Endodermal cell (in vitro differentiated cells): ENCODE results near the gene KLF2. TPM values are rescaled to one million over a fixed set of nuclear protein-coding genes. Genes with fewer than 3 reads are reported as not detected.
A peak's percentile ranks its signal among the peaks of the same experiment; 100 is the strongest.

Experiments
- DNase-seq: peaks from one replicate; pipeline ENCODE4 v3.0.0-alpha.2; 2017
- H3K27ac ChIP-seq: 2 replicates; pipeline ENCODE4 v1.5.1; 2013; ENCODE audit warnings: mild to moderate bottlenecking, low read depth, low read length, moderate library complexity
- H3K27me3 ChIP-seq: 2 replicates; pipeline ENCODE4 v1.6.1; 2013; ENCODE audit warnings: mild to moderate bottlenecking, low read length, moderate library complexity; ENCODE audit not compliant: insufficient read depth, control insufficient read depth, poor library complexity, severe bottlenecking
- H3K36me3 ChIP-seq: 2 replicates; pipeline ENCODE4 v1.7.0; 2013; ENCODE audit warnings: mild to moderate bottlenecking, low read length, moderate library complexity; ENCODE audit not compliant: control insufficient read depth, insufficient read depth
- H3K4me1 ChIP-seq: one replicate; pipeline ENCODE4 v1.7.0; 2013; ENCODE audit warnings: low read length; ENCODE audit not compliant: control insufficient read depth, insufficient read depth
- H3K4me3 ChIP-seq: 2 replicates; pipeline ENCODE4 v1.5.1; 2013; ENCODE audit warnings: mild to moderate bottlenecking, low read length, moderate library complexity
- H3K9ac ChIP-seq: 2 replicates; pipeline ENCODE4 v1.6.1; 2013; ENCODE audit warnings: mild to moderate bottlenecking, low read length, moderate library complexity; ENCODE audit not compliant: poor library complexity, severe bottlenecking; ENCODE audit errors: extremely low read depth
- H3K9me3 ChIP-seq: 2 replicates; pipeline ENCODE4 v1.6.1; 2013; ENCODE audit warnings: mild to moderate bottlenecking, low read length, moderate library complexity; ENCODE audit not compliant: control insufficient read depth
- H3K27ac Mint-ChIP-seq: 2 replicates; pipeline ENCODE4 v1.8.0; 2020; ENCODE audit warnings: mixed read lengths
- H3K27me3 Mint-ChIP-seq: 2 replicates; pipeline ENCODE4 v1.8.0; 2021; ENCODE audit warnings: mild to moderate bottlenecking, mixed read lengths; ENCODE audit not compliant: insufficient read depth
- H3K36me3 Mint-ChIP-seq: 2 replicates; pipeline ENCODE4 v1.8.0; 2020; ENCODE audit warnings: low read depth, mixed read lengths
- H3K4me1 Mint-ChIP-seq: 2 replicates; pipeline ENCODE4 v1.8.0; 2020; ENCODE audit warnings: mixed read lengths
- H3K4me3 Mint-ChIP-seq: 2 replicates; pipeline ENCODE4 v1.8.0; 2020; ENCODE audit warnings: mild to moderate bottlenecking, moderate library complexity, mixed read lengths
- H3K9me3 Mint-ChIP-seq: 2 replicates; pipeline ENCODE4 v1.8.0; 2020; ENCODE audit warnings: mild to moderate bottlenecking, mixed read lengths
- CTCF ChIP-seq: fragments of 200-600 bp; sonication (generic); conservative IDR thresholded peaks from 2 replicates; pipeline ENCODE4 v1.5.0; 2021; ENCODE audit warnings: antibody characterized with exemption, mild to moderate bottlenecking
- WGBS, 2 experiments: methylation state at CpG; one replicate each; pipeline versions ENCODE4 v1.1.5 to v1.1.7; 2013; ENCODE audit warnings: missing lambda C conversion rate in 2 of 2, mixed read lengths in 1 of 2; ENCODE audit not compliant: insufficient coverage in 1 of 2, insufficient read length in 1 of 2; 5-methylcytosine and 5-hydroxymethylcytosine counted together
- long read RNA-seq, 4 experiments: library from polyadenylated mRNA in 2 of 4; library from RNA in 1 of 4; library from capped mRNA in 1 of 4; stranded (forward) in 3 of 4; unstranded in 1 of 4; transcript quantifications; one replicate each; pipeline ENCODE4 v2.0.0, GENCODE V29; 2020 to 2021; ENCODE audit warnings: inconsistent platforms in 1 of 4
- polyA plus RNA-seq, 2 experiments: library from polyadenylated mRNA; stranded (reverse); fragments of 50-300 nt; gene quantifications; one replicate each; pipeline ENCODE4 v1.2.3, GENCODE V29; 2013
- total RNA-seq, 2 donors: library from RNA; stranded (reverse); fragmentation: NEBNext Ultra II Directional in 1 of 2; extraction: Animal tissue kit (Norgen Biotek cat#: 25700) in 1 of 2; gene quantifications; 2 replicates in 1 of 2; 3 replicates in 1 of 2; pipeline ENCODE4 v1.2.1, GENCODE V29; 2021

The KLF2 gene
- 1 to 10 TPM in 1 of 2 donors, under 1 TPM in 1; 0.22 to 1.4 TPM for total RNA-seq
- polyA plus RNA-seq (2013, experiment 1 of 2), result 0.25 TPM
- 0.17 TPM for polyA plus RNA-seq (2013, experiment 2 of 2)
- long read RNA-seq, experiment 1, partial matches to known transcripts, result 0 of 1 reads
- long read RNA-seq, experiment 1, other reads (novel, unspliced or antisense), result 0 of 1 reads
- long read RNA-seq, experiment 2, result 0 reads
- long read RNA-seq, experiment 3, result 0 reads
- long read RNA-seq, experiment 4, result 0 reads

GRCh38 chr19:16324384-16325160 is at the start of gene KLF2:
Gene KLF2 (plus strand): TSS chr19:16324826. CDS start chr19:16324924, 98 bp downstream.
- Histone ChIP-seq H3K27me3 (peaks cover 68% of the 10 kb centered on the region), H3K9ac (peak within 1 kb of the TSS; percentile 53), H3K9me3 (no peaks in the 10 kb centered on the region), H3K36me3 (no peaks in the 10 kb centered on the region), H3K4me3 (peak within 1 kb of the TSS; percentile 71), H3K27ac (no peak within 1 kb of the TSS), H3K4me1 (no peaks in the 10 kb centered on the region)
- peaks cover 67% of the 10 kb centered on the region for H3K27me3 Mint-ChIP-seq
- no peaks in the 10 kb centered on the region for H3K36me3 Mint-ChIP-seq
- H3K4me1 Mint-ChIP-seq, result peaks cover 6% of the 10 kb centered on the region
- no peak for TF ChIP-seq CTCF
- WGBS, 2 experiments, result 1 to 3% methylated on average over 31 to 105 of the region's 105 CpGs
- H3K9me3 Mint-ChIP-seq, result no peaks in the 10 kb centered on the region
- DNase-seq, result peak; percentile 89
- H3K4me3 Mint-ChIP-seq, result peak within 1 kb of the TSS; percentile 72
- H3K27ac Mint-ChIP-seq, result no peak within 1 kb of the TSS

GRCh38 chr19:16280306-16280705 is 44.3 kb upstream of the KLF2 start:
- 93 to 95% methylated on average over 4 of the region's 4 CpGs for WGBS, 2 experiments
- Mint-ChIP-seq H3K4me1 (no peaks in the 10 kb centered on the region), H3K4me3 (no peak overlapping the region), H3K9me3 (no peaks in the 10 kb centered on the region), H3K36me3 (no peaks in the 10 kb centered on the region), H3K27me3 (no peaks in the 10 kb centered on the region), H3K27ac (no peak overlapping the region)
- Histone ChIP-seq H3K27me3 (no peaks in the 10 kb centered on the region), H3K4me3 (no peak overlapping the region), H3K36me3 (no peaks in the 10 kb centered on the region), H3K9me3 (no peaks in the 10 kb centered on the region), H3K9ac (no peak overlapping the region), H3K4me1 (no peaks in the 10 kb centered on the region), H3K27ac (no peak overlapping the region)
- no peak for TF ChIP-seq CTCF
- DNase-seq, result no peak

GRCh38 chr19:16281743-16282142 is 42.9 kb upstream of the KLF2 start:
- no peaks in the 10 kb centered on the region for H3K27me3 ChIP-seq
- Mint-ChIP-seq H3K4me3 (no peak overlapping the region), H3K27me3 (no peaks in the 10 kb centered on the region), H3K9me3 (no peaks in the 10 kb centered on the region), H3K4me1 (no peaks in the 10 kb centered on the region), H3K36me3 (no peaks in the 10 kb centered on the region), H3K27ac (no peak overlapping the region)
- H3K36me3 ChIP-seq, result no peaks in the 10 kb centered on the region
- DNase-seq, result no peak
- TF ChIP-seq CTCF, result no peak
- no peaks in the 10 kb centered on the region for H3K4me1 ChIP-seq
- no peak overlapping the region for H3K9ac ChIP-seq
- 94 to 95% methylated on average over 2 to 5 of the region's 5 CpGs for WGBS, 2 experiments
- H3K9me3 ChIP-seq, result no peaks in the 10 kb centered on the region
- no peak overlapping the region for H3K4me3 ChIP-seq
- H3K27ac ChIP-seq, result no peak overlapping the region
